HG02759 (cell line): ENCODE data around the gene MAP3K4.

ENCODE experiments used
- ATAC-seq: cut with Tn5 transposase; IDR thresholded peaks from one replicate; pipeline ENCODE4 v1.9.1; 2021; ENCODE audit warnings: mild to moderate bottlenecking, moderate library complexity; ENCODE audit not compliant: unreplicated experiment

MAP3K4 gene

GRCh38 chr6:161080263-161080970 is 88.8 kb downstream of the MAP3K4 start:
- no peak for ATAC-seq

DNA sequence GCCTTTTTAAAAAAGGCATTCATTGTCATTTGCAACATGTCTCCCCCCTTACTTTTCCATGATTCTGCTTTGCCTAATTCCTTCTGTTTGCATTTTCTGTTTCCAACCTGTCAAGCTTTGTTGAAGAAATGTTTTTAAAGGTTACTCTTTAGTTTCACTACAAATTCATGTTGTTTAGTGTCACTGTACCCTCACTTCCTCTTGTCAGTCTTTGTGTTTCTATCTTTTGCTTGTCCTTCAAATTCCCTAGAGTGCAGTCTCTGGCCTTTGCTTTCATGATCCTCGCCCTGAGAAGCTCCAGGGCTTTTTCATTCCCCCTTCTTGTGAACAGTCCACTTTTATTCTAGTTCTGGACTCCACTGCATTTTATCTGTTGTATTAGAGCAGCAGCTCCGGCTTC is 90.6 kb downstream of the MAP3K4 start:
- ATAC-seq = no peak

DNA sequence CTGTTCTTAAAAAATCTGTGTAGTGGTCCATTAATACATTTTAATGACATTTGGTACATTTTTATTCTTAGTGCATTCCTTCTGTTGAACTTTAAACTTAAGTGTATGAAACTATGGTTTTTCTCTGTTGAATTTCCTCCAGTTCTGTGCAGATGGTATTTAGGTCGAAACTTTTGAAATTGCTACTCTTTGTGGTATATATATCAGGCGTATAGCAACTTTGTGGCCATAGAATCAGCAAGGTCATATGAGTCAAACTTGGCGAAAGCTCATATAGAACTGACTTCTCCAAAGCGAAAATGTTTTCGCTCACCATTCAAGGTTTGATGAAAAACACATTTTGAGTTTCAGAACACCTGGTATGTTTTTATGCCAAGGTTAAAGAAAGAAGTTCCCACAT is 93.7 kb downstream of the MAP3K4 start:
- no peak for ATAC-seq

DNA sequence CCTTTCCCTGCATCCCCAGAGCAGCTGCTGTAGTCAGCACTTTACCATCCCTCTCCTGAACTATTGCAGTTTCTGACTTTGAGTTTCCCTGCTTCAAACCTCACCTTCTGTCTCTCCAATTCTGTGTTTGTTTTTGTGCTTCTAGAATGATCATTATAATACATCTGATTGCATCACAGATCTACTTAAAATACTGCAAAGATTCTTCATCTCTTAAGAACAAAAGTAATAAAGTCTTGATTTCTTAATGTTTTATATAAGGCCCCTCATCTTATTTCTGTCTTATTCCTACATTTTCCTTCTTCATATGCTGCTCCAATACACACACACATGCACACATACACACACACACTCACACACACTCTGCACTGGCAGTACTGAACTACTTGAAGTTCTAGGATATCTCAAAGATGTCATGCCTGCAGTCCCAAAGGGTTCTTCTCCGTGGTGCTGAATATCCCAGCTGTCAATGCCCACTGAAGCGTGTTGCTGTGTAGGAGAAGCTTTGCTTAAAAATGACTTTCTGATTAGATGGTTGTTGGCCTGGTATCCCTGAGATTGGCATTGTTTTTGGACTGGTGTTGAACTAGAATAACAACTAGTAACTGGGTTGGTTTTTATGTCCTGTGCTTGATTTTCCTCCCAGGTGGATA is 97.2 kb downstream of the MAP3K4 start:
- ATAC-seq = no peak

GRCh38 chr6:161091151-161091550 is 99.6 kb downstream of the MAP3K4 start:
- no peak for ATAC-seq

GRCh38 chr6:161091972-161092701 is 100.6 kb downstream of the MAP3K4 start:
- ATAC-seq = no peak

GRCh38 chr6:161094955-161095354 is 103.4 kb downstream of the MAP3K4 start:
- ATAC-seq = no peak

DNA sequence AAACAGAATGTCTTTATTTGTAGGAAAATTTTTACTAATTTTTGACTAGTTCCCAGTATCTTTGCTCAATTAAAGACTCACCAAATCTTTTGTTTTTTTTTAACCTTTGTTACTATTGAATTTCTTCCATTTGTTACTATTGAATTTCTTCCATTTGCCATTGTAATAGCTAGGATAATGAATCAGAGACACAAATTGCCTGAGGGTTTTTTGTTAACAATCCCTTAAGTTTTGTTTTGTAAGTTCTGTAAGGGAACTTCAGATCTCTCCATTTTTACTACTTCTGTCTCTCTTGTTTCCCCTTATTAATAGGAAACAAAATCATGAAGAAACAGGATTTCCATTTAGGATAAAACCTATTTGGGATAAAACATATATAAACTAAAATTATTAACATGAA is 104.3 kb downstream of the MAP3K4 start:
- no peak for ATAC-seq

- ATAC-seq = no peak
These were observed 108.5 kb downstream of the MAP3K4 start for GRCh38 chr6:161100072-161100471.

- ATAC-seq = no peak
These were observed 109.9 kb downstream of the MAP3K4 start for GRCh38 chr6:161101517-161101916.

- no peak for ATAC-seq
These were observed 111.9 kb downstream of the MAP3K4 start for GRCh38 chr6:161103475-161103874.

- no peak for ATAC-seq
These were observed 113.4 kb downstream of the MAP3K4 start for GRCh38 chr6:161104966-161105365.

GRCh38 chr6:161105408-161105807 is 113.8 kb downstream of the MAP3K4 start:
- no peak for ATAC-seq

DNA sequence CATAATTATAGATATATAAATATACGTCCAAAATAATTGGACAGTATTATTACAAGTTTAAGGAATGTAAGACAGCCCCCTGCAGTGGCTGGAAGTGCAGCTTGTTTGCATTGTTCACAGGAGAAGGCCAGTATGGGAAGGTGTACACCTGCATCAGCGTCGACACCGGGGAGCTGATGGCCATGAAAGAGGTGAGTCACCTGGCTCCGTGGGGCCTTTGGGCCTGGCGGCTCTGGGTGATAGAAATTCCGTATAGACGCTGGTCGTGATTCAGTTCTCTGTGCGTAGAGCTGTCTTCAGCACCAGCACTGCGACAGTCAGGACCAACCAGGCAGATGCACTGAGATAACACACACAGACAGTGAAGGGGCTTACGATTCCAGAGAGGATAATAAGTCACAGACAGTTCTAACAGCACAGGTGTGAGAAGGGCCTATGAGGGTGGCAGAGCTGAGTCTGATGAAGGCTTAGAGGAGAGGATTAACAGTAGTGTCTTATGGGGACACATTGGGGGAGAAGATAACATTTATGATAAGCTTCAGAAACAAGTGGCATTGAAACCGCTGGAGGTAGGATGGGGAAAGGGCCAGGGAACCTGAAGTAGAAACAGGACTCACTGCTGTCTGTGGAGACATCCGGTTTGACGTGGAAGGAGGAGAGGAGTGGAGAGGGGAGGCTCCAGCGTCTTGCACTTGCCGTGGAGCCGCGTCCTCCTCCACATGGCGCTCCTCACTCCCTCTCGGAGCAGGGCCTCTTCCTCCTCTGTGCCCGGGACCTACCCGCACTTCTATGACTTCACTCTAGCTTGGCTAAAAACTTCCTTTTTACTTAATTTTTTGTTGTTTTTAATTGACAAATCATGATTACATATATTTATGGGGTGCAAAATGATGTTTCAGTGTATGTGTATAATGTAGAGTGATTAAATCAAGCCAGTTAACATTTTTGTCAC is 116.5 kb downstream of the MAP3K4 start:
- ATAC-seq = no peak

- no peak for ATAC-seq
These were observed 117.3 kb downstream of the MAP3K4 start for GRCh38 chr6:161108916-161109315.

DNA sequence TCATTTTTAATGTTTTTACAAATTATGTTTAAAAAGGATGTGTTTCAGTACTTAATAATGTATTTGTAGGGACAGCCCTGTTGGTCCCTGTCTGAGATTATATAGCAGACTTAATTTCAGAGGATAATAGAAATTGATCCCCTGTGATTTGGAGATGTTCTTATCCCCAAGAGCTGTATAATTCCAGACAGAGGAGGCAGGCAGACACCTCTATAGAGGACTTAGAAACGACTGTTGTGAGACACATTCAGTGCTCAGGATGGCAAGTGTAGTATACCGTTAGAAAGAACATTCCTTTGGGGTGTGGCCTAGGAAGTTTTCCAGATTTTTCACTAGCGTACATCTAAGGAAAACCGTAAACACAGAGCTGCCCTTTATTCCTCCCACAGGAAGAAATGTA is 117.8 kb downstream of the MAP3K4 start:
- no peak for ATAC-seq

GRCh38 chr6:161110028-161110779 is 118.6 kb downstream of the MAP3K4 start:
- no peak for ATAC-seq

GRCh38 chr6:161111261-161111660 is 119.7 kb downstream of the MAP3K4 start:
- ATAC-seq = no peak

GRCh38 chr6:161115468-161115867 is 123.9 kb downstream of the MAP3K4 start:
- peak; percentile 43 for ATAC-seq

GRCh38 chr6:161116554-161116953 is 125.0 kb downstream of the MAP3K4 start:
- ATAC-seq = no peak
